DOHH2 (cell line): ENCODE data around the gene FAM50A.

Experiments
- H3F3A ChIP-seq: fragments of 200-600 bp; sonication (generic), shearing (Covaris generic); 2 replicates; pipeline ENCODE4 v1.6.0; 2016; ENCODE audit warnings: antibody characterized with exemption, mild to moderate bottlenecking; ENCODE audit not compliant: control insufficient read depth, insufficient read depth
- H3K27ac ChIP-seq: fragments of 200-600 bp; sonication (generic); 2 replicates; pipeline ENCODE4 v1.5.1; 2014; ENCODE audit warnings: low read depth, mild to moderate bottlenecking, low read length, moderate library complexity
- H3K27me3 ChIP-seq: fragments of 200-600 bp; sonication (generic); 2 replicates; pipeline ENCODE4 v1.6.1; 2014; ENCODE audit warnings: mild to moderate bottlenecking, low read length, mixed read lengths; ENCODE audit not compliant: control insufficient read depth
- H3K36me3 ChIP-seq: fragments of 200-600 bp; sonication (generic); 2 replicates; pipeline ENCODE4 v1.6.1; 2014; ENCODE audit warnings: mild to moderate bottlenecking, low read length, moderate library complexity, mixed read lengths; ENCODE audit not compliant: control insufficient read depth
- H3K4me1 ChIP-seq: fragments of 200-600 bp; sonication (generic); 2 replicates; pipeline ENCODE4 v1.6.1; 2014; ENCODE audit warnings: mild to moderate bottlenecking, low read length, mixed read lengths; ENCODE audit not compliant: control insufficient read depth
- H3K4me2 ChIP-seq: fragments of 200-600 bp; sonication (generic); 2 replicates; pipeline ENCODE4 v1.6.0; 2014; ENCODE audit warnings: mild to moderate bottlenecking, low read length, moderate library complexity
- H3K4me3 ChIP-seq: fragments of 200-600 bp; sonication (generic); 2 replicates; pipeline ENCODE4 v1.5.1; 2014; ENCODE audit warnings: mild to moderate bottlenecking, low read length, mixed read lengths
- H3K79me2 ChIP-seq: fragments of 200-600 bp; sonication (generic); 2 replicates; pipeline ENCODE4 v1.6.1; 2014; ENCODE audit warnings: mild to moderate bottlenecking, low read length, mixed read lengths; ENCODE audit not compliant: control insufficient read depth
- H3K9me2 ChIP-seq: fragments of 200-600 bp; sonication (generic); replicated peaks from 2 replicates; pipeline ENCODE4 v1.6.1; 2014; ENCODE audit warnings: mild to moderate bottlenecking, low read length, mixed read lengths; ENCODE audit not compliant: control insufficient read depth
- H3K9me3 ChIP-seq: fragments of 200-600 bp; sonication (generic); 2 replicates; pipeline ENCODE4 v1.6.1; 2014; ENCODE audit warnings: antibody characterized with exemption, low read length, mixed read lengths; ENCODE audit not compliant: control insufficient read depth, insufficient read depth
- H4K20me1 ChIP-seq: fragments of 200-600 bp; sonication (generic); 2 replicates; pipeline ENCODE4 v1.6.0; 2014; ENCODE audit warnings: low read depth, mild to moderate bottlenecking, antibody characterized with exemption, low read length, moderate library complexity; ENCODE audit not compliant: control insufficient read depth, insufficient read depth
- EZH2phosphoT487 ChIP-seq: fragments of 200-600 bp; sonication (generic); IDR thresholded peaks from 2 replicates; pipeline ENCODE4 v1.6.1; 2017; ENCODE audit warnings: borderline replicate concordance, mild to moderate bottlenecking, antibody characterized with exemption, low read length, moderate library complexity, mixed read lengths
- TF ChIP-seq, protein P1 (sequence below): fragments of 200-600 bp; sonication (generic); IDR thresholded peaks from one replicate; pipeline ENCODE4 v1.5.1; 2014; ENCODE audit warnings: antibody characterized with exemption, mild to moderate bottlenecking, low read depth, low read length; ENCODE audit not compliant: poor library complexity, severe bottlenecking

The FAM50A gene

GRCh38 chrX:154458954-154459778 is 15.2 kb downstream of the FAM50A start:
- peak overlapping the region; percentile 75 for H3K4me2 ChIP-seq
- TF ChIP-seq, protein P1, sequence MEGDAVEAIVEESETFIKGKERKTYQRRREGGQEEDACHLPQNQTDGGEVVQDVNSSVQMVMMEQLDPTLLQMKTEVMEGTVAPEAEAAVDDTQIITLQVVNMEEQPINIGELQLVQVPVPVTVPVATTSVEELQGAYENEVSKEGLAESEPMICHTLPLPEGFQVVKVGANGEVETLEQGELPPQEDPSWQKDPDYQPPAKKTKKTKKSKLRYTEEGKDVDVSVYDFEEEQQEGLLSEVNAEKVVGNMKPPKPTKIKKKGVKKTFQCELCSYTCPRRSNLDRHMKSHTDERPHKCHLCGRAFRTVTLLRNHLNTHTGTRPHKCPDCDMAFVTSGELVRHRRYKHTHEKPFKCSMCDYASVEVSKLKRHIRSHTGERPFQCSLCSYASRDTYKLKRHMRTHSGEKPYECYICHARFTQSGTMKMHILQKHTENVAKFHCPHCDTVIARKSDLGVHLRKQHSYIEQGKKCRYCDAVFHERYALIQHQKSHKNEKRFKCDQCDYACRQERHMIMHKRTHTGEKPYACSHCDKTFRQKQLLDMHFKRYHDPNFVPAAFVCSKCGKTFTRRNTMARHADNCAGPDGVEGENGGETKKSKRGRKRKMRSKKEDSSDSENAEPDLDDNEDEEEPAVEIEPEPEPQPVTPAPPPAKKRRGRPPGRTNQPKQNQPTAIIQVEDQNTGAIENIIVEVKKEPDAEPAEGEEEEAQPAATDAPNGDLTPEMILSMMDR, result no peak
- TF ChIP-seq EZH2phosphoT487, result no peak
- H3K79me2 ChIP-seq, result peaks cover 14% of the 10 kb centered on the region
- no peak overlapping the region for H3K27ac ChIP-seq
- H4K20me1 ChIP-seq, result no peaks in the 10 kb centered on the region
- peak overlapping the region; percentile 80 for H3K4me3 ChIP-seq
- H3F3A ChIP-seq, result no peaks in the 10 kb centered on the region
- peaks cover 11% of the 10 kb centered on the region for H3K4me1 ChIP-seq
- no peaks in the 10 kb centered on the region for H3K36me3 ChIP-seq
- H3K9me2 ChIP-seq, result no peaks in the 10 kb centered on the region
- no peaks in the 10 kb centered on the region for H3K9me3 ChIP-seq
- H3K27me3 ChIP-seq, result no peaks in the 10 kb centered on the region

DNA sequence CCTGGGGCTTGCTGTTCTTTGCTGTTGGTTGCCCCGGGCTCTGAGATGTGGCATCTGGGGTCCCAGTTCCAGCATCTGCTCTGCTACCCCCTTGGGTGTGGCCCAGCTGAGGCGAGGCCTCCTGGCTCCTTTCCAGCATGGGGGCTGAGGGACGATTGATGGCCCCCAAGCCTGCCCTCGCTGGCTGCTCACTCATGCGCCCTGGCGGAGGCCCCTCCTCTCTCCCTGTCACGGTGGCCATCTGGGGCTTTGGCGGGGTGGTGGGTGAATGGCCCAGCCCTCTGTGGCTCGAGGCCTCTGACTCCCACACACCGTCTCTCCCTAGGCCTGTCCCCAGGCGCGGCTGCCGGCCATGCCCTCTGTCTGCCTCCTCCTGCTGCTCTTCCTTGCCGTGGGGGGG is 15.9 kb downstream of the FAM50A start:
- Histone ChIP-seq H3F3A (no peaks in the 10 kb centered on the region), H3K27me3 (no peaks in the 10 kb centered on the region), H3K27ac (no peak overlapping the region), H3K9me3 (no peaks in the 10 kb centered on the region), H3K36me3 (no peaks in the 10 kb centered on the region), H3K79me2 (peaks cover 14% of the 10 kb centered on the region), H3K4me1 (peaks cover 11% of the 10 kb centered on the region), H3K4me2 (peak overlapping the region; percentile 75), H3K9me2 (no peaks in the 10 kb centered on the region), H4K20me1 (no peaks in the 10 kb centered on the region), H3K4me3 (no peak overlapping the region)
- no peak for TF ChIP-seq EZH2phosphoT487
- TF ChIP-seq, protein P1, result no peak

- H3K79me2 ChIP-seq, result peaks cover 14% of the 10 kb centered on the region
- no peaks in the 10 kb centered on the region for H4K20me1 ChIP-seq
- no peak for TF ChIP-seq EZH2phosphoT487
- TF ChIP-seq, protein P1, result no peak
- no peaks in the 10 kb centered on the region for H3K9me3 ChIP-seq
- peaks cover 11% of the 10 kb centered on the region for H3K4me1 ChIP-seq
- no peak overlapping the region for H3K4me3 ChIP-seq
- H3F3A ChIP-seq, result no peaks in the 10 kb centered on the region
- H3K27ac ChIP-seq, result no peak overlapping the region
- no peaks in the 10 kb centered on the region for H3K9me2 ChIP-seq
- no peak overlapping the region for H3K4me2 ChIP-seq
- no peaks in the 10 kb centered on the region for H3K36me3 ChIP-seq
- H3K27me3 ChIP-seq, result no peaks in the 10 kb centered on the region
Measured at GRCh38 chrX:154460326-154460725, 16.4 kb downstream of the FAM50A start.
